ENCODE data around the gene RHOT2.
A peak's percentile ranks its signal among the peaks of the same experiment; 100 is the strongest.

RHOT2 gene

GRCh38 chr16:634051-634670 is 33.8 kb upstream of the RHOT2 start:
- TF ChIP-seq CTCF (conservative IDR thresholded peaks at IDR 0.05) = no peak
- H3K27ac ChIP-seq = no peak overlapping the region

- peak overlapping the region; percentile 98 for H3K27ac ChIP-seq
- TF ChIP-seq CTCF (conservative IDR thresholded peaks at IDR 0.05) (no peak), ZFX (IDR thresholded peaks at IDR 0.05) (no peak)
Observed at GRCh38 chr16:634996-635395, 32.9 kb upstream of the RHOT2 start.

- TF ChIP-seq ZFX (IDR thresholded peaks at IDR 0.05) (peak; percentile 89), CTCF (conservative IDR thresholded peaks at IDR 0.05) (no peak)
- peak overlapping the region; percentile 98 for H3K27ac ChIP-seq
Observed at GRCh38 chr16:635573-636205, 32.2 kb upstream of the RHOT2 start.

GRCh38 chr16:636206-637080 is 31.5 kb upstream of the RHOT2 start, which contains the start of gene METTL26:
Gene METTL26, minus strand, starts transcription at chr16:636305. Its CDS starts 15 bp downstream, at chr16:636290.
- peak within 1 kb of the TSS; percentile 98 for H3K27ac ChIP-seq
- TF ChIP-seq CTCF (conservative IDR thresholded peaks at IDR 0.05) (no peak), ZFX (IDR thresholded peaks at IDR 0.05) (peak; percentile 44)

- H3K27ac ChIP-seq = peak overlapping the region; percentile 98
- TF ChIP-seq ZFX (IDR thresholded peaks at IDR 0.05) (no peak), CTCF (conservative IDR thresholded peaks at IDR 0.05) (no peak)
Observed at GRCh38 chr16:637081-638018, 30.6 kb upstream of the RHOT2 start.

- TF ChIP-seq ZFX (IDR thresholded peaks at IDR 0.05) (no peak), CTCF (conservative IDR thresholded peaks at IDR 0.05) (no peak)
- peak overlapping the region; percentile 98; the same call in 1 of the 2 replicates for H3K27ac ChIP-seq
Observed at GRCh38 chr16:638034-638543, 29.8 kb upstream of the RHOT2 start.
